Measurements from ENCODE around the gene CPEB2.
"Not testable (repeated sequence)": the region's sequence is repeated elsewhere in the genome, so short reads cannot be mapped to it uniquely, and the experiment has no call there.

Gene CPEB2

GRCh38 chr4:15043922-15044321, 41.6 kb downstream of the CPEB2 start:
- DNase-seq = peak in 1 of 56 donors; percentile 24

GRCh38 chr4:15054541-15054940, 52.3 kb downstream of the CPEB2 start:
- DNase-seq = no peak

GRCh38 chr4:15060213-15060612, 57.9 kb downstream of the CPEB2 start:
- DNase-seq = no peak

GRCh38 chr4:15063341-15063740, 61.1 kb downstream of the CPEB2 start:
- no peak for DNase-seq

- DNase-seq = no peak
Observed at GRCh38 chr4:15065516-15065915, 63.2 kb downstream of the CPEB2 start.

GRCh38 chr4:15066140-15066539, 63.9 kb downstream of the CPEB2 start:
- DNase-seq = peak in 1 of 56 donors; percentile 6

- no peak for DNase-seq
Observed at GRCh38 chr4:15068298-15068697, 66.0 kb downstream of the CPEB2 start.

GRCh38 chr4:15075875-15076274, 73.6 kb downstream of the CPEB2 start:
- DNase-seq = no peak

- DNase-seq = no peak
Observed at GRCh38 chr4:15077969-15078368, 75.7 kb downstream of the CPEB2 start.

GRCh38 chr4:15078682-15079642, 76.7 kb downstream of the CPEB2 start:
- DNase-seq = no peak

GRCh38 chr4:15084780-15085179, 82.5 kb downstream of the CPEB2 start:
- no peak for DNase-seq

- not testable (repeated sequence) for DNase-seq
Observed at GRCh38 chr4:15085762-15086161, 83.5 kb downstream of the CPEB2 start.

- not testable (repeated sequence) for DNase-seq
Observed at GRCh38 chr4:15086259-15086658, 84.0 kb downstream of the CPEB2 start.

- no peak for DNase-seq
Observed at GRCh38 chr4:15088394-15089035, 86.2 kb downstream of the CPEB2 start.

GRCh38 chr4:15089979-15090378, 87.7 kb downstream of the CPEB2 start:
- no peak for DNase-seq

- DNase-seq = no peak
Observed at GRCh38 chr4:15100380-15100779, 98.1 kb downstream of the CPEB2 start.

- DNase-seq = peak in 45 of 56 donors; percentile 4 to 74 (median 39)
Observed at GRCh38 chr4:15100994-15101695, 98.9 kb downstream of the CPEB2 start.

- no peak for DNase-seq
Observed at GRCh38 chr4:15104825-15105224, 102.5 kb downstream of the CPEB2 start.

- no peak for DNase-seq
Observed at GRCh38 chr4:15106399-15106798, 104.1 kb downstream of the CPEB2 start.

- no peak for DNase-seq
Observed at GRCh38 chr4:15109600-15109999, 107.3 kb downstream of the CPEB2 start.

GRCh38 chr4:15110120-15110571, 107.9 kb downstream of the CPEB2 start:
- no peak for DNase-seq

All from nucleus accumbens (tissue), 56 donors.